Effector memory CD4-positive, alpha-beta T cell (primary cell): ENCODE data around the gene HIBCH.

Experiments used
- DNase-seq, 3 donors: peaks; one replicate each; pipeline ENCODE4 v3.0.0-alpha.2; 2020
- H3K27ac ChIP-seq: 2 replicates; pipeline ENCODE4 v1.7.0; 2013; ENCODE audit warnings: mild to moderate bottlenecking, low read length, moderate library complexity; ENCODE audit not compliant: insufficient read depth, poor library complexity, severe bottlenecking
- H3K27me3 ChIP-seq: replicated peaks from 2 replicates; pipeline ENCODE4 v1.7.0; 2013; ENCODE audit warnings: mild to moderate bottlenecking, low read length; ENCODE audit not compliant: insufficient read depth, control insufficient read depth, poor library complexity, severe bottlenecking
- H3K36me3 ChIP-seq: 2 replicates; pipeline ENCODE4 v1.7.0; 2013; ENCODE audit warnings: mild to moderate bottlenecking, low read length, moderate library complexity; ENCODE audit not compliant: control insufficient read depth, insufficient read depth
- H3K4me1 ChIP-seq: 2 replicates; pipeline ENCODE4 v1.7.0; 2013; ENCODE audit warnings: low read length, mild to moderate bottlenecking; ENCODE audit not compliant: control insufficient read depth, insufficient read depth, poor library complexity, severe bottlenecking
- H3K4me3 ChIP-seq: 2 replicates; pipeline ENCODE4 v1.7.0; 2013; ENCODE audit warnings: low read length, low read depth, mild to moderate bottlenecking; ENCODE audit not compliant: insufficient read depth, poor library complexity, severe bottlenecking
- H3K9me3 ChIP-seq: 2 replicates; pipeline ENCODE4 v1.7.0; 2013; ENCODE audit warnings: mild to moderate bottlenecking, low read length, moderate library complexity; ENCODE audit not compliant: control insufficient read depth

HIBCH gene

DNA sequence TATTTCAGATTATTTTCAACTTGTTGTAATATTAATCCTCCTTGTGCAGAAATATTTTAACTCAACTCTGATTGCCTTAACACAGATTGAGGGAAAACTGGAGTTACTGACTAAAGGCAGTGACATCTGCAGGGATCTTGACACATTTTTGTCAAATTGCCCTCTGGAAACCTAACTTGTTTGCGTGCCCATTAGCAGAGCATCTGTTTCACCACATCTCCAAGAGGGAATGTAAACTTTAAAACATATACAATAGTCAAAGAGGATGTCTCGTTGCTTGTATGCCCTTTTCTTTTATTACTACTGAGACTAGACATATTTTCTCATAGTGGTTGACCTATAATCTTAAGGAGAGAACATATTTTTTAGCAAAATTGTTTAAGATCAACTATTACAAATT lies 38.0 kb upstream of the HIBCH start:
- H3K4me3 ChIP-seq = no peak overlapping the region
- no peak for DNase-seq
- H3K9me3 ChIP-seq = no peaks in the 10 kb centered on the region
- H3K27ac ChIP-seq = no peak overlapping the region
- no peaks in the 10 kb centered on the region for H3K27me3 ChIP-seq
- no peaks in the 10 kb centered on the region for H3K4me1 ChIP-seq
- H3K36me3 ChIP-seq = no peaks in the 10 kb centered on the region

DNA sequence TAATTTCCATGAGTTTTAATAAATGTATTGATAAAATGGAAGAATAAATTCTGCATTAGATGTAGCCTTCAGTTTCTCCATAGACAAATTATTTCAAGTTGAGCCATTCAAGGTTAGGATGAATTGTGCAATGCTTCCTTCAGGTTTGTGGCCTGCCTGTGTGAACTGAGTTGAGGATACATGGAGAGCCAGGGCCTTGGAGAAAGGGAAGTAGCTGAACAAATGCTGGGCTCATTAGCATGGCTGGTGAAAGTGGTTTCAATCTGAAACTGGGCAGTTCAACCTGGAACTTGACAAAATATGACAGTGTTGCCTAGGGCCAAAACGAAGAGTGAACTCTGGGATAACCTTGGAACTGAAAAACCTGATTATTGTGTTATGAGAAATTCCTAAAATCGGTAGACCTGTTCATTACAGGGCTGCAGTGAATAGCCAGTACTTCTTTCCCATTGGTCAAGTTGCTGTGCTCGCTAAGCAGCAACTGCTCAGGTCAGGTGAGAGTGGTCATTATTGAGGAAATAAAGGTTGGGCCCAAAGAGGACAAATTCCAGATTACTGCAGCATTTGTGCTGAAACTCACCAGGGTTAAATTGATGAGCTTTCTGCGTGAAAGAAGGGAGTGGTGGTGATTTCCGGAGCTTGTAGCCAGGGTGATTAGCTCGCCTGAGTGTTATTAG lies 36.5 kb upstream of the HIBCH start:
- Histone ChIP-seq H3K4me3 (no peak overlapping the region), H3K27me3 (no peaks in the 10 kb centered on the region), H3K9me3 (no peaks in the 10 kb centered on the region), H3K36me3 (no peaks in the 10 kb centered on the region), H3K27ac (no peak overlapping the region), H3K4me1 (no peaks in the 10 kb centered on the region)
- no peak for DNase-seq

DNA sequence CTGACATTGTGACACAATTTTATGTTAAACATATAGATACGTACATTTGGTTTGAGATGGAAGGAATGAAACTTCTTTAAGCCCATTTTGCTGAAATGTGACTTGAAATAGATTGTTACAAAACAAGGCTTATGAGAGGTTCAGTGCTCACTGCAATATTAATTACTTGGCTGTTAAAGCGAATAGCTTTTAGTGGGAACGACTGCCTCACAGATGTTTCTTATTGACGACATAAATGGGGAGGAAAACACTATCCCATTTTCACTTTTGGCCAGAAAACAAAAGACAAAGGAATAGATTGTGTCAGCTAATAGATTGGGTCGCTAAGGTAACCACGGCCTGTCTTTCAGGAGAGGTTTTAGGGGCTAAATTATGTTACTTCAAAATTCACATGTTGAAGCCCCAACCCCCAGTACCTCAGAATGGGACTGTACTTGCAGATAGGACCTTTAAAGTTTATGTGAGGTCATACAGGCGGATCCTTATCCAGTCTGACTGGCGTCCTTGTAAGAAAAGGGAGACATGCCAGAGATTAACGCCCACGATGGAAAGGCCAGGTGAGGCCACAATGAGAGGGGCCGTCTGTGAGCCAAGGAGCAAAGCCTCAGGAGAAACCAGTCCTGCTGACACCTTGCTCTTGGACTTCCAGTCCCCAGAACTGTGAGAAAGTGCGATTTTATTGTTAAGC lies 34.5 kb upstream of the HIBCH start:
- no peak for DNase-seq
- H3K27ac ChIP-seq = no peak overlapping the region
- H3K27me3 ChIP-seq = no peaks in the 10 kb centered on the region
- no peaks in the 10 kb centered on the region for H3K9me3 ChIP-seq
- no peak overlapping the region for H3K4me3 ChIP-seq
- no peaks in the 10 kb centered on the region for H3K36me3 ChIP-seq
- no peaks in the 10 kb centered on the region for H3K4me1 ChIP-seq

DNA sequence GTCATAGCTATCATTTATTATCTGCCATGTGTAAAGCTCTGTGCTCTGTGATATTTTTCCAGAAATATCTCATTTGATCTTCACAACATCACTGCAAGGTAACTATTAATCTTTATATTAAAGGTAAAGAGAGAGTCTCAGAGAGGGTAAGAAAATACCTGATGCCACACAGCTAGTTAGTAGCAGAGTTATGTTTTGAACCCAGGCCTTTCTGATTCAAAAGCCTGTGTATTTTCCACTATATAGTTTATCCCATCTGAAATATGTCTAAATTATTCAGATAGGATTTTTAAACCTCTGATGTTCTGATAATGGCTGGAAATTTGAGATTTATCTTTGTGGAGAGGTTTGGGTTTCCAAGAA lies 33.9 kb upstream of the HIBCH start:
- DNase-seq = no peak
- H3K36me3 ChIP-seq = no peaks in the 10 kb centered on the region
- H3K27ac ChIP-seq = no peak overlapping the region
- no peaks in the 10 kb centered on the region for H3K9me3 ChIP-seq
- H3K27me3 ChIP-seq = no peaks in the 10 kb centered on the region
- no peak overlapping the region for H3K4me3 ChIP-seq
- H3K4me1 ChIP-seq = no peaks in the 10 kb centered on the region

DNA sequence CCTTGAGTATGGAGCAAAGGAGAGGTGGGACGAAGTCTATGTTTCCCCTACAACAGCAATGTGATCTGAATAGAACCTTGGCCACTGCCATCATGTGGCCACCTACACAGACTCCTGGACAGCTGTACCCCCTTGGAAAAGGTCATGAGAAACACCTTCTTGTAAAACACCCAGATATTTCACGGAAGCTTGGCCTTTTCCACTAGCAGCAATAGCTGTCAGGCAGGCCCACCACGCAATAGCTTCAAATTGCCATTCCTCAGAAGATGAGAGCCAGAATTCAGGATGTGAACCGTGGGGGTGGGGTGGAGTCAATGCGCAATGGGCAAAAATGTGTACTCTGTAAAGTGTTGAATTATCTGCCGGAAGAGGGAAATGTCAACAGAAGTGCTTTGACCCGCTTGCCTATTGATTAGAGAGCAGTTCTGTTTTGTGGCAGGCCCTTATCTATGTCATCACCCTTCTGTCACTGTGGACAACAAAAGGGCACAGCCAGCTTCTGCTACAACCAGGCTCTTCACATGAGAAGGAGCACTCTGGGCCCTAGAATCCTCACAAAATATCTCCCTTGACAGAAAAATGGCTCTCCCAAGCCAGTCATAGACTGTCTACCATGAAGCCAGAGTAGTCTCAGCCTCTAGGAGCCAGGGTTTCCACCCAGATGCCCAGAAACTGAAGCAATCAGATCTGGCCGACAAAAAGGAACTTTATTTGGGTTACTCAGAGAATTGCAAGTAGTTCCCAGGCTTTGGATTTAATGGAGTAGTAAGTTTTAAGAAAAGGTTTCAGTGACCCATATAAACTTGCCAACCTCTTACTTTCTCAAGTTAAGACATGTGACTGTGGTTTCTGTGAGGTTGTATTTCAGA lies 33.3 kb upstream of the HIBCH start:
- H3K27me3 ChIP-seq = no peaks in the 10 kb centered on the region
- H3K4me3 ChIP-seq = no peak overlapping the region
- no peak for DNase-seq
- no peaks in the 10 kb centered on the region for H3K36me3 ChIP-seq
- H3K9me3 ChIP-seq = no peaks in the 10 kb centered on the region
- H3K4me1 ChIP-seq = no peaks in the 10 kb centered on the region
- no peak overlapping the region for H3K27ac ChIP-seq

DNA sequence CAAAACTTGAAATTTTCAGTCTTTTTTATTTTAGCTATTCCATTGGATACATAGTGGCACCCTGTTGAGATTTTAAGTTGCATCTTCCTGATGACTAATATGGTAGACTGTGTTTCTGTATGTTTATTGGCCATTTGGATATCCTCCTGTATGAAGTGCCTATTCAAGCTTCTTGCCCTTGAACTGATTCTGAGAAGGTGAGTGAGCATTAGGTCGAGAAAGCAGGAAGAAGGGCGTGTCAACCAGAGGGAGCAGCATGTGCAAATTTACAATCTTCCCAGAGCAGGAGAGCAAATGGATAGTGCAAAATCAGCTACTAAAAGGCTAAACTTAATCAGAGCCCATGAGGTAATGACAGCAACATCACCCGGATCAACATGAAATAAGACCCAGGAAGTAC lies 32.3 kb upstream of the HIBCH start:
- Histone ChIP-seq H3K27ac (no peak overlapping the region), H3K4me3 (no peak overlapping the region), H3K4me1 (no peaks in the 10 kb centered on the region), H3K27me3 (no peaks in the 10 kb centered on the region), H3K36me3 (no peaks in the 10 kb centered on the region), H3K9me3 (no peaks in the 10 kb centered on the region)
- no peak for DNase-seq

DNA sequence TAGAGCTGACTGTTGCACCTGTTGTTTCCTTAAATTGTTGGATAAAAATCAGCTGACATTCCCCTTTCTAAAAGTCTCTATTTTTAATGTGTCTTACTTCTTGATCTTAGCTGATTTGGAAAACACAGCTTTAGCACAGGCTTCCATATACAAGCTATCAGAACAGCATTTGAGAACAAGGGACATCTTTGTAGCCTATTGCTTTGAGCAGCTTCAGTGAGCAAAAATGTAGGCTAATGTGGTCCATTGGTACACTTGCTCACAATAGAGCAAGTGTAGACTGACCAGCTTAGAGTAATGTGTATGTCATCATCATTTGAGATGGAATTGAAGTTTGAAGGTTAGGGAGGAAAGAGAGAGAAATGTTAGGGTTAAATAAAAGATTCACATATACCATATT lies 30.7 kb upstream of the HIBCH start:
- Histone ChIP-seq H3K27me3 (no peaks in the 10 kb centered on the region), H3K9me3 (no peaks in the 10 kb centered on the region), H3K36me3 (no peaks in the 10 kb centered on the region), H3K4me1 (no peaks in the 10 kb centered on the region), H3K27ac (no peak overlapping the region), H3K4me3 (no peak overlapping the region)
- DNase-seq = no peak

DNA sequence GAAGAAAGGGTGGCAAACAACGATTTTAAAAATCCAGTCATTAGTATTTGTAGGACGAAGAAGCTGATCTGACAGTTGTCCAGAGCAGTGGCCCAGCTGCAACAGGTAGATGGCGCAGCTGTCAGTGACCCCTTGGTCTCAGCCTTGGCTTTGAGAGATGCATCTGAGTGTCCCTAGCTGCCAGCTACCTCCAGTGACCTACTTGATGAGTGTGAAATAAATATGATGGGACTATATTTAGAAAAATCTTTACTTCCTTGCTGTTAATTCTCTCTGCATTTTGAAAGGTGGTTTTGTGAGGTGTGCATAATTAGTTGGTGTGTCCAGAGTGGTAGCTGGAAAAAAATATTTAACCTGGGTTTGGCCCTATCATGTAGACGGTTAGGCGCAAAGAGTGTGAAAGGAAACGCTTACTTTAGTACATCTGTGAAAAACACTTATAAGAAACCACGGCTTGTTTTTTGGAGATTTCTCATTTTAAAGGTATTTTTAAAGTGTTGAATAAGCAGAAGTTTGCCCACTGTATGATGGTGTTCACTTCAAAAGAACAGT lies 24.7 kb upstream of the HIBCH start:
- Histone ChIP-seq H3K27ac (peak overlapping the region; percentile 15), H3K4me1 (peaks cover 7% of the 10 kb centered on the region), H3K9me3 (no peaks in the 10 kb centered on the region), H3K27me3 (no peaks in the 10 kb centered on the region), H3K36me3 (no peaks in the 10 kb centered on the region), H3K4me3 (peak overlapping the region; percentile 71)
- DNase-seq = no peak

DNA sequence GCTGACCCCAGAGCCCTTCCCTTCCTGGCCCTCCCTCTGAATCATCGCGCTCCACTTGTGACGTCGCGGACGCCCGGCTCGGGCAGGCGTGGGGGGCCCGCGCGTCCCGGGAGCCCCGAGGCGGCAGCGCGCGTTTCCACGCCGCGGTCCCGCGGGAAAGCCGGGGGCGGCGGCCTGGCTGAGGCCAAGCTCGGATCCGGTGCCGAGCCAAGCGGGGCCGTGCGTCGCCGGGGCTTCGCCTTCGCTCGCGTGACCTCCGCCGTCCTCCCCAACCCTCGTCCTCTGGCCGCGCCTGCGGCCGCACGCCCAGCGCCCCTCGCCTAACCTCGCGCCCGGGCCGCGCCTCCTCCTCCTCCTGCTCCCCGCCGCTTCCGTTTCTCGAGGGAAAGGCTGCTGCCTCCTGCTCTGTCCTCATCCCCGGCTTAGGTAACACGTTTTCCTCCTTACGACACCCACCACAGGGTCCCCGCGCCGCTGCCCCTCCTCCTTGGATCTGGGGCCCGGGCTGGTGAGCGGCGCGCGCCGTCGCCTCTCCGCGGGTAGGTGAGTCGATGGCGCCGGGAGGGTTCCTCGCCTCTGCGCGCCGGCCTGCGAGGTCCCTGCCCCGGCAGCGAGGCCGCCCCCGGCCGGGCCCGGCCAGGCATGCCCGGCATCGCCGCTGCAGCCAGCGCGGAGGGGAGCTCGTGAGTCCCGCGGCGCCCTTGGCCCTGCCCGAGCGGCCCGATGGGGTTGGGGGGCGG lies 24.1 kb upstream of the HIBCH start, which contains the start of gene INPP1:
Gene INPP1 (plus strand): TSS at position 54 of the 740 bp plus-strand sequence. CDS start 16,514 bp downstream, outside the sequence.
- Histone ChIP-seq H3K27me3 (no peaks in the 10 kb centered on the region), H3K4me3 (peak within 1 kb of the TSS; percentile 71), H3K4me1 (peaks cover 7% of the 10 kb centered on the region), H3K9me3 (no peaks in the 10 kb centered on the region), H3K27ac (peak within 1 kb of the TSS; percentile 23), H3K36me3 (no peaks in the 10 kb centered on the region)
- peak; percentile 13 to 15 (median 15) for DNase-seq
